Lower leg skin (tissue), 4 donors: ENCODE measurements around the gene ASCL1. TPM values are rescaled to one million over a fixed set of nuclear protein-coding genes. Genes with fewer than 3 reads are reported as not detected.

Source experiments
- DNase-seq, 2 donors: peaks; one replicate each; pipeline ENCODE4 v3.0.0-alpha.2; 2019; ENCODE audit warnings: low spot score in 2 of 2
- H3K4me3 ChIP-seq: fragments of 200-600 bp; sonication (generic); 2 replicates; pipeline ENCODE4 v1.5.1; 2017; ENCODE audit warnings: mild to moderate bottlenecking, low read depth; ENCODE audit not compliant: poor library complexity, severe bottlenecking
- CTCF ChIP-seq, 3 donors: fragments of 450-650 bp; IDR thresholded peaks; one replicate each; pipeline ENCODE4 v1.5.1; 2016; ENCODE audit warnings: antibody characterized with exemption in 3 of 3, mild to moderate bottlenecking in 3 of 3, moderate library complexity in 2 of 3
- POLR2A ChIP-seq, 2 donors: fragments of 450-650 bp; IDR thresholded peaks; one replicate each; pipeline ENCODE4 v1.6.1; 2016 to 2017; ENCODE audit warnings: antibody characterized with exemption in 2 of 2, mild to moderate bottlenecking in 1 of 2, moderate library complexity in 1 of 2
- WGBS, 2 donors: methylation state at CpG; one replicate each; pipeline ENCODE4 v1.1.5; 2018; 5-methylcytosine and 5-hydroxymethylcytosine counted together
- intact Hi-C: fragments of 100-400 bp; cut with DNase I; formaldehyde crosslinking; loops from one replicate; pipeline ENCODE4 v1.15.0; 2023; ENCODE audit warnings: low total_unique reads
- total RNA-seq, 4 donors: library from RNA; depleted of rRNA; stranded (reverse); fragments of >200 nt; gene quantifications; one replicate each; pipeline ENCODE4 v1.1.0, GENCODE V29; 2016

ASCL1 gene
- total RNA-seq, 4 donors from 2014 or later = not detected

GRCh38 chr12:102955926-102956737 lies 1.3 kb upstream of the ASCL1 start:
- intact Hi-C loops = loop anchor here (10.0 kb wide), 1 partner anchor 571 kb away; no protein-coding TSS in a partner anchor
- no peak overlapping the region for H3K4me3 ChIP-seq

GRCh38 chr12:102956738-102957327 lies 641 bp upstream of the ASCL1 start:
- intact Hi-C loops = loop anchor here (10.0 kb wide), 1 partner anchor 572 kb away; no protein-coding TSS in a partner anchor
- DNase-seq = no peak
- H3K4me3 ChIP-seq = no peak overlapping the region
- no peak for TF ChIP-seq POLR2A (IDR thresholded peaks at IDR 0.05)
- no peak for TF ChIP-seq CTCF (IDR thresholded peaks at IDR 0.05)
- 1 to 5% methylated on average over 18 to 19 of the region's 19 CpGs for WGBS, 2 donors

More at GRCh38 chr12:102955926-102956737, 1.3 kb upstream of the ASCL1 start:
- TF ChIP-seq CTCF (IDR thresholded peaks at IDR 0.05) = no peak
- no peak for TF ChIP-seq POLR2A (IDR thresholded peaks at IDR 0.05)
- no peak for DNase-seq
- WGBS, 2 donors = 3 to 6% methylated on average over 35 to 36 of the region's 50 CpGs

GRCh38 chr12:102958073-102958829 lies 777 bp downstream of the ASCL1 start:
- DNase-seq = no peak
- no peak for TF ChIP-seq CTCF (IDR thresholded peaks at IDR 0.05)
- TF ChIP-seq POLR2A (IDR thresholded peaks at IDR 0.05) = no peak
- 2% methylated on average over 27 to 59 of the region's 83 CpGs for WGBS, 2 donors
- intact Hi-C loops = loop anchor here (10.0 kb wide), 1 partner anchor 573 kb away; no protein-coding TSS in a partner anchor
- H3K4me3 ChIP-seq = no peak overlapping the region

- no peak for DNase-seq
- TF ChIP-seq CTCF (IDR thresholded peaks at IDR 0.05) (no peak), POLR2A (IDR thresholded peaks at IDR 0.05) (no peak)
- intact Hi-C loops = loop anchor here (10.0 kb wide), 1 partner anchor 574 kb away; no protein-coding TSS in a partner anchor
- 8 to 10% methylated on average over 8 to 15 of the region's 15 CpGs for WGBS, 2 donors
- H3K4me3 ChIP-seq = no peak overlapping the region
Observed at GRCh38 chr12:102958830-102959176, 1.3 kb downstream of the ASCL1 start.

- DNase-seq = no peak
- no peak for TF ChIP-seq CTCF (IDR thresholded peaks at IDR 0.05)
- no peak overlapping the region for H3K4me3 ChIP-seq
- 11 to 15% methylated on average over 14 of the region's 14 CpGs for WGBS, 2 donors
- intact Hi-C loops = loop anchor here (10.0 kb wide), 1 partner anchor 575 kb away; no protein-coding TSS in a partner anchor
Observed at GRCh38 chr12:102959391-102959790, 1.9 kb downstream of the ASCL1 start.
